GM12864 (cell line): ENCODE results near the gene SAMHD1.

ENCODE experiments used
- DNase-seq: peaks from one replicate; pipeline ENCODE4 v3.0.0-alpha.2; 2011; ENCODE audit warnings: low read depth
- H3K4me3 ChIP-seq: 2 replicates; pipeline ENCODE4 v1.5.1; 2011; ENCODE audit warnings: mild to moderate bottlenecking, low read depth, low read length, control low read depth
- TF ChIP-seq, protein P1 (sequence below): IDR thresholded peaks from 2 replicates; pipeline ENCODE4 v1.5.1; 2011; ENCODE audit warnings: low read depth, mild to moderate bottlenecking, moderate library complexity, low read length, control low read depth, inconsistent platforms; ENCODE audit errors: missing control alignments

The SAMHD1 gene

DNA sequence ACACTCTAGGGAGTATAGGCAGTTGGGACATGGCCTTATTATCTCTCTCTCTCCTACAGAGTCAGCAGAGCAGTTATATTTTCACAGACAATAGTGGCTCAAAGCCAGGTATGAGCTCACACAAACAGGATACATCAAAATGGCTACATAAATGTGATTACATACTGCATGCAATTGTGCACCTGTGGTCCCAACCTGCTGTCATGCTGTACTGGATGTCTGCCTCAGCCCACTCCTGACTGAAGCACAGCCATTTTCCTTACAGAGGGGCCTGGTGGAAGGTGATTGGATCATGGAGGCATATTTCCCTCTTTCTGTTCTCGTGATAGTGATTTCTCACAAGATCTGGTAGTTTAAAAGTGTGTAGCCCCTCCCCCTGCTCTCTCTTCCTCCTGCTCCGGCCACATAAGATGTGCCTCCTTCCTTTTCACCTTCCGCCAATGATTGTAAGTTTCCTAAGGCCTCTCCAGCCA lies 37.0 kb upstream of the SAMHD1 start:
- DNase-seq: no peak
- TF ChIP-seq, protein P1, sequence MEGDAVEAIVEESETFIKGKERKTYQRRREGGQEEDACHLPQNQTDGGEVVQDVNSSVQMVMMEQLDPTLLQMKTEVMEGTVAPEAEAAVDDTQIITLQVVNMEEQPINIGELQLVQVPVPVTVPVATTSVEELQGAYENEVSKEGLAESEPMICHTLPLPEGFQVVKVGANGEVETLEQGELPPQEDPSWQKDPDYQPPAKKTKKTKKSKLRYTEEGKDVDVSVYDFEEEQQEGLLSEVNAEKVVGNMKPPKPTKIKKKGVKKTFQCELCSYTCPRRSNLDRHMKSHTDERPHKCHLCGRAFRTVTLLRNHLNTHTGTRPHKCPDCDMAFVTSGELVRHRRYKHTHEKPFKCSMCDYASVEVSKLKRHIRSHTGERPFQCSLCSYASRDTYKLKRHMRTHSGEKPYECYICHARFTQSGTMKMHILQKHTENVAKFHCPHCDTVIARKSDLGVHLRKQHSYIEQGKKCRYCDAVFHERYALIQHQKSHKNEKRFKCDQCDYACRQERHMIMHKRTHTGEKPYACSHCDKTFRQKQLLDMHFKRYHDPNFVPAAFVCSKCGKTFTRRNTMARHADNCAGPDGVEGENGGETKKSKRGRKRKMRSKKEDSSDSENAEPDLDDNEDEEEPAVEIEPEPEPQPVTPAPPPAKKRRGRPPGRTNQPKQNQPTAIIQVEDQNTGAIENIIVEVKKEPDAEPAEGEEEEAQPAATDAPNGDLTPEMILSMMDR: no peak
- no peak overlapping the region for H3K4me3 ChIP-seq

DNA sequence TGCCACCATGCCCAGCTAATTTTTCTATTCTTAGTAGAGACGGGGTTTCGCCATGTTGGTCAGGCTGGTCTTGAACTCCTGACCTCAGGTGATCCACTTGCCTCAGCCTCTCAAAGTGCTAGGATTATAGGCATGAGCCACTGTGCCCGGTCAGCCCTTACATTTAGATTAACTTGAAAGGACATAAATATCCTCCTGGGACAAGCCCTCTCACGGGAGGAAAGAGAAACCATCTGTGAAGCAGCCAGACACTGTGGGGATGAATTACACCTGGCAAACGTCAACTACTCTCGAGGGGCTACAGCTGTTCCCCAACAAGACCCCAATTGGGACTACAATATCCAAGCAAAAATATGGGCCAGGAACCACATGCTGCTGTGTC lies 32.7 kb upstream of the SAMHD1 start:
- DNase-seq: no peak
- TF ChIP-seq, protein P1: no peak
- H3K4me3 ChIP-seq: no peak overlapping the region

DNA sequence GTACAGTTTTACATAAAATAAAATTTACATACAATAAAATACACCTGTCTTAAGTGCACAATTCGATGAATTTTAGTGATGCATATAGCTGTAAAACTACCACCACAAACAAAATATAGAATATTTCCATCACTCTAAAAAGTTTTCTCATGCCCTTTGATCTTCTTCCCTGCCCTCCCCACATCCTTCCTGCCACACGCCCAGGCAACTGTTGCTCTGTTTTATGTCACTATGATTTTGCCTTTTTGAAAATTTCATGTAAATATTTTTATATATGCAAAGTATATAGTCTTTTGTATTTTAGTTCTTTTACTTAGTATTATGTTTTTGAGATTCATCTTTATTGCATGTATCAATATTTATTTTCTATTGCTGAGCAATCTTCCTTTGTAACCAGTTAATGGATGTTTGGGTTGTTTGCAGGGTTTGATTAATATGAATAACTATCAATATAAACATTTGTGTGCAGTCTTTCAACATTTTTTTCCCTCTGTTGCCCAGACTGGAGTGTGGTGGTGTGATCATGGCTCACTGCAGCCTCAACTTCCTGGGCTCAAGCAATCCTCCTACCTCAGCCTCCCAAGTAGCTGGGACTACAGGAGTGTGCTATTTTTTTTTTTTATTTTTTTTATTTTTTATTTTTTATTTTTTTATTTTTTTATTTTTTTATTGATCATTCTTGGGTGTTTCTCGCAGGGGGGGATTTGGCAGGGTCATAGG lies 23.8 kb upstream of the SAMHD1 start:
- no peak for DNase-seq
- TF ChIP-seq, protein P1: no peak
- no peak overlapping the region for H3K4me3 ChIP-seq

DNA sequence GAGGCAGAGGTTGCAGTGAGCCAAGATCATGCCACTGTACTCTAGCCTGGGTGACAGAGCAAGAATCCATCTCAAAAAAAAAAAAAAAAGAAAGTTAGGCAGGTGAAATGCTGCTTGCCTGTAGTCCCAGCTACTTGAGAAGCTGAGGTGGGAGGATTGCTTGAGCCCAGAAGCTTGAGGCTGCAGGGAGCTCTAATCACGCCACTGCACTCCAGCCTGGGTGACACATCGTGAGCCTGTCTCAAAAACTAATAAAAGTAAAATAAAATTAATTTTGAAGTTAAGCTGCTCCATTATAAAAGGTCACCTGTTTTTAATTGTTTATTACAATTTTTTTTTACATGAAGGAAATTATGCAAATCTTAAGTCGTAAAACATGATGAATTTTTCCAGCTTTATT lies 23.2 kb upstream of the SAMHD1 start:
- DNase-seq: no peak
- no peak overlapping the region for H3K4me3 ChIP-seq
- TF ChIP-seq, protein P1: no peak

GRCh38 chr20:36971103-36971502 lies 19.6 kb upstream of the SAMHD1 start:
- H3K4me3 ChIP-seq: no peak overlapping the region
- TF ChIP-seq, protein P1: no peak
- DNase-seq: no peak

DNA sequence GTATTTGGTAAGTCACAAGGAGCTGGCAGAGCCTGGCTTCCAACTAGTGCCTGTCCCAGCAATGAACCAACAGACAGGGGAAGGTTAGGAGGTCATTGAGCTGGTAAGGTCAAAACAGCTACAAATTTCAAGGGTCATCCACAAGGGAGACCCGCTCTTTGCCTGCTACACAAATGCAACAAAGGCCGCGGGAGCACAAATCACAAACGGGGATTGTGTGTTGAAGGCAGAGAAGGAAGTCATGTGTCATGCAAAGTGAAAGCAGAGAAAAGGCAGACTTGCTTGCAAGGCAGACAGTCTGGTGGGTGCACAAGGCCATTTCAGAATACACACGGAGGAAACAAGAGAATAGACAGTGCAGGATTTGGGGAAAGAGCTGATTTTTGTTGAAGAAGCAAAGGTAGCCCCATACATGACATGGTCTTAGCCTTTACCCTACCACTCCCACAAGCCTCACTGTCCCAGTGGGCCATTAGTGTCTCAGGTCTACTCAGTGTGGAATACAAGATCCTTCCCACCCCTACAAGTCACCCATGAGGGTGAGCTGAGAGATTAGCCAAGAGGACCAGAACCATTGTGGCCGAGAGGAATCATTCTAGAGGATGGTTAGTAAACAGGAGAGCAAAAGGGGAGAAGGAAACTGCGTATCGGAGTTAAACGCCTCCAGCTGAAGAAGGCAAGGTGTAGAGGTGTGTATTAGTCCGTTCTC lies 18.1 kb upstream of the SAMHD1 start:
- no peak overlapping the region for H3K4me3 ChIP-seq
- no peak for DNase-seq
- TF ChIP-seq, protein P1: no peak
